ENCODE data around the gene VLDLR. TPM values are rescaled to one million over a fixed set of nuclear protein-coding genes. Genes with fewer than 3 reads are reported as not detected.

The VLDLR gene
- total RNA-seq, 1 donor from 2014 or later, result 134 TPM

GRCh38 chr9:2616692-2617377 is 4.8 kb upstream of the VLDLR start:
- DNase-seq (ENCODE audit: missing footprints) (no peak), ATAC-seq (no peak)
- intact Hi-C loops (cut with DNase I), result no loop called here

- no peak for ATAC-seq
- intact Hi-C loops (cut with DNase I), result no loop called here
- no peak for DNase-seq (ENCODE audit: missing footprints)
These were observed 3.3 kb upstream of the VLDLR start for GRCh38 chr9:2618289-2618688.

GRCh38 chr9:2620919-2621721 is 467 bp upstream of the VLDLR start:
- ATAC-seq, result peak; percentile 87
- intact Hi-C loops (cut with DNase I), result loop anchor here (1.0 to 5.0 kb wide), 6 partner anchors 41 to 489 kb away; no protein-coding TSS in a partner anchor

GRCh38 chr9:2622461-2623287 is 1.1 kb downstream of the VLDLR start:
- DNase-seq (ENCODE audit: missing footprints), result peak; percentile 74
- intact Hi-C loops (cut with DNase I), result loop anchor here (5.0 kb wide), 5 partner anchors 40 to 490 kb away; no protein-coding TSS in a partner anchor
- peak; percentile 25 for ATAC-seq

More at GRCh38 chr9:2620919-2621721, 467 bp upstream of the VLDLR start:
- DNase-seq (ENCODE audit: missing footprints), result peak; percentile 91

- DNase-seq (ENCODE audit: missing footprints) (peak; percentile 73), ATAC-seq (peak; percentile 62)
- intact Hi-C loops (cut with DNase I), result loop anchor here (5.0 kb wide), 5 partner anchors 39 to 491 kb away; no protein-coding TSS in a partner anchor
These were observed 1.9 kb downstream of the VLDLR start for GRCh38 chr9:2623288-2624050.

- no peak for ATAC-seq
- intact Hi-C loops (cut with DNase I), result loop anchor here (5.0 kb wide), 5 partner anchors 38 to 492 kb away; no protein-coding TSS in a partner anchor
- no peak for DNase-seq (ENCODE audit: missing footprints)
These were observed 2.6 kb downstream of the VLDLR start for GRCh38 chr9:2624051-2624682.

- ATAC-seq (no peak), DNase-seq (ENCODE audit: missing footprints) (no peak)
- intact Hi-C loops (cut with DNase I), result no loop called here
These were observed 3.8 kb downstream of the VLDLR start for GRCh38 chr9:2625427-2625826.

GRCh38 chr9:2628919-2629318 is 7.3 kb downstream of the VLDLR start:
- no peak for DNase-seq (ENCODE audit: missing footprints)
- intact Hi-C loops (cut with DNase I), result no loop called here

GRCh38 chr9:2630158-2630557 is 8.6 kb downstream of the VLDLR start:
- intact Hi-C loops (cut with DNase I), result loop anchor here (10.0 kb wide), 1 partner anchor 185 kb away; no protein-coding TSS in a partner anchor
- ATAC-seq, result peak; percentile 53
- no peak for DNase-seq (ENCODE audit: missing footprints)

More at GRCh38 chr9:2628919-2629318, 7.3 kb downstream of the VLDLR start:
- ATAC-seq, result no peak

- ATAC-seq, result no peak
- intact Hi-C loops (cut with DNase I), result loop anchor here (10.0 kb wide), 1 partner anchor 184 kb away; no protein-coding TSS in a partner anchor
These were observed 9.7 kb downstream of the VLDLR start for GRCh38 chr9:2631263-2631662.

GRCh38 chr9:2634153-2634552 is 12.6 kb downstream of the VLDLR start:
- no peak for DNase-seq (ENCODE audit: missing footprints)
- peak; percentile 62 for ATAC-seq
- intact Hi-C loops (cut with DNase I), result loop anchor here (10.0 kb wide), 1 partner anchor 181 kb away; no protein-coding TSS in a partner anchor

More at GRCh38 chr9:2631263-2631662, 9.7 kb downstream of the VLDLR start:
- DNase-seq (ENCODE audit: missing footprints), result no peak

GRCh38 chr9:2634818-2635217 is 13.2 kb downstream of the VLDLR start:
- DNase-seq (ENCODE audit: missing footprints) (no peak), ATAC-seq (no peak)
- intact Hi-C loops (cut with DNase I), result loop anchor here (10.0 kb wide), 1 partner anchor 180 kb away; no protein-coding TSS in a partner anchor

GRCh38 chr9:2635922-2636321 is 14.3 kb downstream of the VLDLR start:
- DNase-seq (ENCODE audit: missing footprints), result no peak
- ATAC-seq, result no peak
- intact Hi-C loops (cut with DNase I), result loop anchor here (10.0 kb wide), 1 partner anchor 179 kb away; no protein-coding TSS in a partner anchor

- DNase-seq (ENCODE audit: missing footprints), result no peak
- no peak for ATAC-seq
- intact Hi-C loops (cut with DNase I), result loop anchor here (10.0 kb wide), 1 partner anchor 177 kb away; no protein-coding TSS in a partner anchor
These were observed 15.8 kb downstream of the VLDLR start for GRCh38 chr9:2637390-2637789.

GRCh38 chr9:2638871-2639673 is 17.5 kb downstream of the VLDLR start:
- no peak for ATAC-seq
- no peak for DNase-seq (ENCODE audit: missing footprints)
- intact Hi-C loops (cut with DNase I), result loop anchor here (10.0 kb wide), 1 partner anchor 176 kb away; no protein-coding TSS in a partner anchor

- intact Hi-C loops (cut with DNase I), result loop anchor here (10.0 kb wide), 1 partner anchor 175 kb away; no protein-coding TSS in a partner anchor
- ATAC-seq, result peak; percentile 55
- no peak for DNase-seq (ENCODE audit: missing footprints)
These were observed 18.2 kb downstream of the VLDLR start for GRCh38 chr9:2639786-2640185.

Data from Right ventricle myocardium inferior (tissue), 1 donor.